ENCODE results near the gene BABAM2. TPM values are rescaled to one million over a fixed set of nuclear protein-coding genes. Genes with fewer than 3 reads are reported as not detected.

Gene BABAM2
- total RNA-seq, 1 donor from 2014 or later: 41.0 TPM

DNA sequence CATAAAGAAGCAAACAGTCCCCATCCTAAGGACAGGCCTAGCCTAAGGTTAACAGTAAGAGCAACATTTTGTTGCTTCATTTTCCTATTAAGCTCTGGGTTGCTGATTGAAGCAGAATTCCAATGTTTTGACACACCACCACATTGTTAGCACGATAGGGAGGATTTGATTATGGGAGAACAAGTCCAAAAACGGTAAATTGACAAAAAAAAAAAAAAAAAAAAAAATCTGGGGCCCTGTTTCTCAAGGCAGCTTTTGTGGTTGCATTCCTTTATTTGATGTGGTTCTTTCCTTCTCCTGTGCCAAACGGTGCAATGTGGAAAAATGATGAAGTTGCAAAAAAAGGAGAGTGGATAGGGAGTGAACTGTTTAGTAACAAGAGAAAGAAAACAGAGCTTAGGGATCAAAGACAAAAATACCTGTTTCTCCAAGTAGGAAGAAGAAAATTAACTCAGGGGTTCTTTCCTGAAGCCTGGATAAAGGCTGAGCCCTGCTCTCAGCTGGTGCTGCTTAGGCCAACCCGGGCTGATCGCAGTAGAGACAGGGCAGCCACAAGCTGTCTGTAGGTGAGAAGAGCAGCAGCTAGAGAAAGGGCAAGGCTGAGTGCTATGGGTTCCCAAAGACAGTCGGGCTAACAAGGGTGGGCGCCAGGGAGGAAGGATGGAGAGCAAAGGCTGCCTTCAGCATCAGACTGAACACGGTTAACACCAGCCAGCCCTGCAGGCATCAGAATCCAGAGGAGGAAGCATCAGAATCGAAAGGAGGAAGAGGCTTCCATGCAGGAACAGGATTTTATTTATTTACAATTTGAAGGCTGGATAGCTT is 334.3 kb downstream of the BABAM2 start:
- no peak for TF ChIP-seq POLR2A (IDR thresholded peaks at IDR 0.05)
- peak in 1 of 2 donors; percentile 33 for TF ChIP-seq POLR2AphosphoS5 (IDR thresholded peaks at IDR 0.05; ENCODE audit: insufficient read depth in 1 of 2, low read depth in 1 of 2)
- TF ChIP-seq, protein P1, sequence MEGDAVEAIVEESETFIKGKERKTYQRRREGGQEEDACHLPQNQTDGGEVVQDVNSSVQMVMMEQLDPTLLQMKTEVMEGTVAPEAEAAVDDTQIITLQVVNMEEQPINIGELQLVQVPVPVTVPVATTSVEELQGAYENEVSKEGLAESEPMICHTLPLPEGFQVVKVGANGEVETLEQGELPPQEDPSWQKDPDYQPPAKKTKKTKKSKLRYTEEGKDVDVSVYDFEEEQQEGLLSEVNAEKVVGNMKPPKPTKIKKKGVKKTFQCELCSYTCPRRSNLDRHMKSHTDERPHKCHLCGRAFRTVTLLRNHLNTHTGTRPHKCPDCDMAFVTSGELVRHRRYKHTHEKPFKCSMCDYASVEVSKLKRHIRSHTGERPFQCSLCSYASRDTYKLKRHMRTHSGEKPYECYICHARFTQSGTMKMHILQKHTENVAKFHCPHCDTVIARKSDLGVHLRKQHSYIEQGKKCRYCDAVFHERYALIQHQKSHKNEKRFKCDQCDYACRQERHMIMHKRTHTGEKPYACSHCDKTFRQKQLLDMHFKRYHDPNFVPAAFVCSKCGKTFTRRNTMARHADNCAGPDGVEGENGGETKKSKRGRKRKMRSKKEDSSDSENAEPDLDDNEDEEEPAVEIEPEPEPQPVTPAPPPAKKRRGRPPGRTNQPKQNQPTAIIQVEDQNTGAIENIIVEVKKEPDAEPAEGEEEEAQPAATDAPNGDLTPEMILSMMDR (IDR thresholded peaks at IDR 0.05): no peak
- intact Hi-C loops (cut with DNase I): no loop called here
- Histone ChIP-seq H3K27ac (peak overlapping the region; percentile 83), H3K4me3 (no peak overlapping the region), H3K27me3 (no peaks in the 10 kb centered on the region), H3K36me3 (no peaks in the 10 kb centered on the region), H3K4me1 (peaks cover 45% of the 10 kb centered on the region), H3K9me3 (no peaks in the 10 kb centered on the region)
- DNase-seq (ENCODE audit: extremely low spot score in 2 of 2): no peak

DNA sequence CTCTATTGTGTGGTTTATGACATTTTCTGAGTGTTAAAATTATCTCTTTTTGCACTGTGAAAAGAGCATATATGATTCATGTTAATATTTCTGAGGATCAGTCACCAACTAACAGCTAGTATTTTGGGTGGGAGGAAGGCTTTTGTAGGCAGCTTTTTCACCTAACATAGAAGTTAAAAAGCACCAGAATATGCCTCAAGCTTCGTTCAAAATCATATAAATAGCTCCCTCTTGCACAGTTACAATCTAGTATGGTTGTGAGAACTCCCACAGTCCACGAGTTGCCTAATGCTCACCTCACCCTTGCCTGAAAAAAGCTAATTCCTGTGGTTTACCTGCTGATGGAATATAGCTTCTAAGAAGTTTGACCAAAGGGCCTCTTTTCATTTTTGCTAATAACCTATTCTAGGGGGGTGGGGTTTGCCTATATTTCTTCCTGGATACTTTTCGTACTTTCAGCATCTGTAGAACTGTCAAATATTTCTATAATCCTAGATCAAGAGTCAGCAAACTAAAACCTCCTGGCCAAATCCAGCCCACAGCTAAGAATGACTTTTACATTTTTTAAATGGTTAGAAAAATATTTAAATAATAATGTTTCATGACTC is 335.0 kb downstream of the BABAM2 start:
- Histone ChIP-seq H3K4me1 (peaks cover 51% of the 10 kb centered on the region), H3K9me3 (no peaks in the 10 kb centered on the region), H3K4me3 (no peak overlapping the region), H3K27ac (peak overlapping the region; percentile 83), H3K27me3 (no peaks in the 10 kb centered on the region), H3K36me3 (no peaks in the 10 kb centered on the region)
- DNase-seq (ENCODE audit: extremely low spot score in 2 of 2): no peak
- intact Hi-C loops (cut with DNase I): no loop called here
- TF ChIP-seq POLR2A (IDR thresholded peaks at IDR 0.05): no peak
- TF ChIP-seq, protein P1 (IDR thresholded peaks at IDR 0.05): no peak
- TF ChIP-seq POLR2AphosphoS5 (IDR thresholded peaks at IDR 0.05; ENCODE audit: insufficient read depth in 1 of 2, low read depth in 1 of 2): no peak

DNA sequence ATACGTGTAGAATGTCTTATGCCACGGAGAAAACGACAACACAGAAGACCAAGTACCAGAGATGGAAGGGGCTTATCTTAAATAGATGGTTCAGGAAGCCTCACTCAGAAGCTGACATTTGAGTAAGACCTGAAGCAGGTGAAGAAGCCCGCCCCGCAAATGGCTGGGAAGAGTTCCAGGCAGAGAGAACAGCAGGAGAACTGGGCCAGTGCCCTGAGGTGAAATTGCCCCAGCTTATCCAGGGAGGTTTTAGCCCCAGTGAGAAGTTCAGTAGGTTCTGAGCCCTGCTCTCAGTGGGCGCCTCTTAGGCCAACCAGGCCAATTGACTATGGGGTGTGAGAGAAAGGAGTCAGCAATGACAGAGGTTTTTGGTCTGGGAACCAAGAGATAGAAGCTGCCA is 336.0 kb downstream of the BABAM2 start:
- Histone ChIP-seq H3K36me3 (no peaks in the 10 kb centered on the region), H3K27me3 (no peaks in the 10 kb centered on the region), H3K27ac (peak overlapping the region; percentile 18), H3K4me3 (no peak overlapping the region), H3K4me1 (peaks cover 60% of the 10 kb centered on the region), H3K9me3 (no peaks in the 10 kb centered on the region)
- intact Hi-C loops (cut with DNase I): no loop called here
- no peak for TF ChIP-seq POLR2A (IDR thresholded peaks at IDR 0.05)
- TF ChIP-seq POLR2AphosphoS5 (IDR thresholded peaks at IDR 0.05; ENCODE audit: insufficient read depth in 1 of 2, low read depth in 1 of 2): no peak
- TF ChIP-seq, protein P1 (IDR thresholded peaks at IDR 0.05): no peak
- no peak for DNase-seq (ENCODE audit: extremely low spot score in 2 of 2)

DNA sequence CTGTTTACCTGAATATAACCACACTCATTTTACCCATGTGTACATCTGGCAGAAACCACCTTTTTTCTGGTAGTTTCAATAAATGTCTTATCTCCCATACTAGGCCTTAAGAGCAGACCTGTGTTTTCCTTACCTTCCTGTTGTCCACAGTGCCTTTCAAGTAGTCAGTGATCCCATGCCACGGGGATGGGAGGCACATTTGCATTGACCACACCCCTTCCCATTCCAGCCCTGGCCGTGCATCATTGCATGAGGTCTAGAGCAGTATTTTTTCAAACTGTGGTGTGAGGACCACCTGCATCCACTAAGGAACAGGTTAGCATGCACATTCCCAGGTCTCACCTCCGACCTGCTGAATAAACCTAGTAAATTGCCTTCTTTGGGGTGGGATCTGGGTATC is 337.0 kb downstream of the BABAM2 start:
- Histone ChIP-seq H3K4me3 (no peak overlapping the region), H3K36me3 (no peaks in the 10 kb centered on the region), H3K4me1 (peaks cover 68% of the 10 kb centered on the region), H3K9me3 (no peaks in the 10 kb centered on the region), H3K27ac (peak overlapping the region; percentile 18), H3K27me3 (no peaks in the 10 kb centered on the region)
- DNase-seq (ENCODE audit: extremely low spot score in 2 of 2): no peak
- intact Hi-C loops (cut with DNase I): no loop called here
- no peak for TF ChIP-seq POLR2A (IDR thresholded peaks at IDR 0.05)
- TF ChIP-seq, protein P1 (IDR thresholded peaks at IDR 0.05): no peak
- TF ChIP-seq POLR2AphosphoS5 (IDR thresholded peaks at IDR 0.05; ENCODE audit: insufficient read depth in 1 of 2, low read depth in 1 of 2): no peak

Data from vagina (tissue), 2 donors.